GM21529 (cell line): ENCODE results near the gene SLC7A9.
"Not testable (repeated sequence)": the region's sequence is repeated elsewhere in the genome, so short reads cannot be mapped to it uniquely, and the experiment has no call there.

Experiments
- ATAC-seq: cut with Tn5 transposase; IDR thresholded peaks from one replicate; pipeline ENCODE4 v1.9.1; 2021; ENCODE audit not compliant: unreplicated experiment

Gene SLC7A9

DNA sequence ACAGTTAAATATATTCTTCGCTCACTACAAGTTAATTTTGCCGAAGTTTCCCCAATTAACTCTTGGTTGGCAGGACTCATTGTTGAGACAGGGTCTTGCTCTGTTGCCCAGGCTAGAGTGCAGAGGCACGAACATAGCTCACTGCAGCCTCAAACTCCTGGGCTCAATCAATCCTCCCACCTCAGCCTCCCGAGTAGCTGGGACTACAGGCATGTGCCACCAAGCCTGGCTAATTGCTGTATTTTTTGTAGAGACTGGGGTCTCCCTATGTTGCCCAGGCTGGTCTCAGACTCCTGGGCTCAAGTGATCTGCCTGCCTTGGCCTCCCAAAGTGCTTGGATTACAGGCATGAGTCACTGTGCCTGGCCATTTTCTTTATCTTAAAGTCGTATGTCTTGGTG is 15.7 kb upstream of the SLC7A9 start:
- not testable (repeated sequence) for ATAC-seq

DNA sequence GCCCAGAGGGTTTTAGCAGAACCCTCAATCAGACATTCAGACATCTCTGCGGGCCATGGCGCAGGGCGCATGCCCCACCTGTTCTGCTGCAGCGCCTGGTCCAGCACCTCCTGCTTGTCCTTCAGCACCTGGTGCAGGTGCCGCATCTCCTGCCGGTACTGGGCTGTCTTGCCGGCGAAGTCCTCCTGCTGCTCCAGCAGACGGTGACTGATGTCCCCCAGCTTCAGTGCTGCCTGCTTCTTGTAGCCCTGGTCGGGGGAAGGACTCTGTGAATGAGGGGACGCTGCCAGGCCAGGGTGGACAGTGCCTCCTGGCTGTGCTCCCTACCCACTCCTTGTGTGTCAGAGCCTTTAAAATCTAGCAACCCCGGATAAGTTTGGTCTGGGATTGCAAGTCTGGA is 12.2 kb upstream of the SLC7A9 start:
- no peak for ATAC-seq

DNA sequence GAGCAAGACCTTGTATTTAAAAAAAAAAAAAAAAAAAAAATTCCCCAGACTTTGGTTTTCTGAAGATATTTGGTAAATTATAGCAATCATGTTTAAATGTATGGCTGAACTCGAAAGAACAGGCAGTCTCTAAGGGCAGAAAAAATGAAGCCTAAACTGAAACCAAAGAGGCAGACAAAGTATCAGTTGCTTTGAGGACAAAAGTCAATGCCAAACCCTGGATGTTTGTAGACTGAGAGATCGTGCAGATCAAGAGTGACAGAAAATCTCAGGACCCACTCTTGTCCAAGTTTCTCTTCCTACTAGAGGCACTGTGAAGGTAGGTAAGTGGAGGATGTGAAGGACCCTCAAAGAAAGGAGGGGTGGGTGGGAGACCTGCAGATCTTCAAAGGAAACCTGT is 11.1 kb upstream of the SLC7A9 start:
- ATAC-seq, result no peak

GRCh38 chr19:32879741-32880140 is 10.2 kb upstream of the SLC7A9 start:
- no peak for ATAC-seq

GRCh38 chr19:32878988-32879387 is 9.4 kb upstream of the SLC7A9 start:
- ATAC-seq, result no peak

GRCh38 chr19:32877977-32878745 is 8.6 kb upstream of the SLC7A9 start:
- no peak for ATAC-seq

DNA sequence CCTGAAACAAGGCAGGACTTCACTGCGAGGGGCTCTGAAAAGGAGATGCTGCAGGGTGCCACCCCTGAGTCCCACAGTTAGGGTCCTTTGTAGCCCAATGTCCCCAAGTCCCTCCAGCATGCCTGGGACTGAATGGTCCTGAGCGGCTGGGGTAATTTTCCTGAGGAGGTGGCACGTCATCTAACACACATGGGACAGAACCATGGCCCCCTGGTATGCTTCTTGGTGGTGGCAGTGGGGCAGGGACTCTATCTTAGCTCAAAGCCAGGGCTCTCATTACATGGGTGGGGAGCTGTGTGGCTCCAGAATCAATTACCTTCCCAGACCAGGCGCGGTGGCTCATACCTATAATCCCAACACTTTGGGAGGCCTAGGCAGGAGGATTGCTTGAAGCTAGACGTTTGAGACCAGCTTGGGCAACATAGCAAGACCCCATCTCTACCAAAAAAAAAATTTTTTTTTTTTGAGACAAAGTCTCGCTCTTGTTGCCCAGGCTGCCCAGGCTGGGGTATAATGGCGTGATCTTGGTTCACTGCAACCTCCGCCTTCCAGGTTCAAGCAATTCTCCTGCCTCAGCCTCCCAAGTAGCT is 7.9 kb upstream of the SLC7A9 start:
- ATAC-seq, result no peak

DNA sequence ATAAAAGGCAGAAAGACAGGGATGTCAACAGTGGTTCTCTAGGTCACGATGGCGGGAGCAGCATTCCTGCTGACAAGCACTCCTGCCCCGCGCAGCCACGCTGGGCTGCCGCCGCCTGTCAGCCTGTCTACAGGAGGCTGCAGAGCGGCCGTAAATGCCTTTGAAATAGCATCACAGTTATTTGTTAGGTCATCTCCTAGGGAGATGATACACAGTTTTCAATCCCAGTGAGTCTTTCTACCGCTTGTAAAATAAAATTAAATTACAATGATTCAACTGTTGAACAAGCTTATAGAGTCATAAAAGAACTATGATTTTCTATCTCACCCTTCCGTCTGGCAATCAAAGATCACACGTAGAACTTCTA is 7.3 kb upstream of the SLC7A9 start:
- ATAC-seq, result no peak

GRCh38 chr19:32876236-32876918 is 6.8 kb upstream of the SLC7A9 start:
- ATAC-seq, result no peak

GRCh38 chr19:32875428-32875827 is 5.9 kb upstream of the SLC7A9 start:
- ATAC-seq, result no peak

DNA sequence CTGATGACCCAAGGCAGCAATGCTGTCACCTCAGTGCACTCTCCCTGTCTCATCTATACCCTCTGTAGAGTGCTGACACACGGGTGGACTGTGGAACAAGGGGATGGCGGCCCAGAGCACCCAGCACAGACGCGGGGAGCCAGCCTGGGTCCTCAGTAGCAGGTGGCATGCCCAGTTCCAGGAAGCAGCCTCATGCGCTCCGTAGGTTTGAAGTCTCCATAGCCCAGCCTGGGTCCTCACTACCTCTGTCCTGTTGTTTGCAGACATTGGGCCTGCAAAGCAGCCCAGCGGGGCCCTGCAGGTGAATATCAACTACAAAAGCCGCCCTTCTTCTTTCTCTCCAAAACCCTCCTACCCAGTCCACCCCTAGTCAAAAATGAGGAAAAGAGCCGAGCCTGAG is 5.0 kb upstream of the SLC7A9 start:
- ATAC-seq, result no peak

DNA sequence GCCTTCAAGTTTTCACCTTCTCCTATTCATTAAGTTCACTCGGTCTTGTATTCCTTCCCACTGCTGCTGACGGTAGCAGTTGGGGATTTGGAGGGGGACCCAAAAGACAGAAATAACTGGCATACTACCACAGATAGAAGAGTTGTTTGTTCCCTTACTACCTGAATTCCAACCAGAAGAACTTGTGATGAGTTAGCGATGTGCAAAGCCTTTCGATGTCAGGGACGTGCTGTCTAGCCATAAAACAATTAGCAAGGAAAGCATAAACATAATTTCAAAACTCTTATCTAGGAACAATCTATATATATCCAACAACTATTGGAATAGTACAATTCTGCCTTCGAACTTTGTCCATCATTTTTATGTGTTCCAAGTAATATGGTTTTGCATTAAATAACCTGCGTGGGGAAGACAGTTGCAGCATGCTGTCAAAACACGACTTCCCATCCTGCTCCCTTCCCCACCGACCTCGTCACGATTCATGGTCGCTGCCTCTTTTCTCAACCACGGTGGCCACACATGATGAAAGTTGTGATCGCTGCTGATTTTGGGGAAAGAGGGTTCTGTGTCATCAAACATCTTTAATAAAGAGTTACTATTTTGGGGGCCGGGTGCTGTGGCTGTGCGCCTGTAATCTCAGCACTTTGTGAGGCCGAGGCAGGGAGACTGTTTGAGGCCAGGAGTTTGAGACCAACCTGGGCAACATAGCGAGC is 3.8 kb upstream of the SLC7A9 start:
- no peak for ATAC-seq

DNA sequence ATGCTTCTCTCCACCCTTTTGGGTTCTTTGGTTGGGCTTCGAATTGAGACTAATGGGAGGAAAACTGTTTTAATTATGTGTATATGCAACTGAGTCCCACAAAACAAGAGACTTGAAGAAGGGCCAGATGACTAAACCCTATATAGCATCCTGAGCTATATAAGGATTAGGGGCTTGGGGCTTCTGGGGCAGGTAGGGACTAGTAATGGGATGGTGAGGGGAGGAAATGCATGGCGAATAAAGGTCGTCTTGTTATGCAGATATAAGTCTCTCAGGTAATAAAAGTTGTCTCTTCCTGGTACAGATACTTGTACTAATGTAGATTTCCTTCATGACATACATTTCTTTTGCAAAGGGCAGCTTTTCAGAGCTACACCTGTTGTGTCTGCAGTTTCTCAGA is 2.8 kb upstream of the SLC7A9 start:
- no peak for ATAC-seq

DNA sequence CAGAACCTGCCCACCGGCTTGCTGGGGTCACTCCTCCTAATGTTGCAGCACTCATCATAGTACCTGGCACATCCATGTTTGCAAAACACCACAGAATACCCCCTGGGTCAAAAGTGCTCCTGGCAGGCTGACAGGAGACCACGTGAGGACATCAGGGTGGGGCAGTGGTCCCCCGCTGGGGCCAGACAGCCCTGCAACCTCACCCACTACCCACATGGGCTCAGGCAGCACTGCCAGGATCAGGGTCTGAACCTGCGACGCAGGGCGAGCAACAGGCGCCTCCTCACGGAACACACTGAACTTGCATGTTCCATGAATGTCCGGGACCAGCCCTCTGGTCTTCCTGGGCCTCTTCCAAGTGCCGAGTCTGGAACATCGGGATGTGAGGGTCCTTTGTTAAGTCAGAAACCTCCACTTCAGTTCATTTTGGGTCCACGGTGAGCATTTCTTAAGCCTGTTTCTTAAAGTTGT is 1.4 kb upstream of the SLC7A9 start:
- no peak for ATAC-seq

DNA sequence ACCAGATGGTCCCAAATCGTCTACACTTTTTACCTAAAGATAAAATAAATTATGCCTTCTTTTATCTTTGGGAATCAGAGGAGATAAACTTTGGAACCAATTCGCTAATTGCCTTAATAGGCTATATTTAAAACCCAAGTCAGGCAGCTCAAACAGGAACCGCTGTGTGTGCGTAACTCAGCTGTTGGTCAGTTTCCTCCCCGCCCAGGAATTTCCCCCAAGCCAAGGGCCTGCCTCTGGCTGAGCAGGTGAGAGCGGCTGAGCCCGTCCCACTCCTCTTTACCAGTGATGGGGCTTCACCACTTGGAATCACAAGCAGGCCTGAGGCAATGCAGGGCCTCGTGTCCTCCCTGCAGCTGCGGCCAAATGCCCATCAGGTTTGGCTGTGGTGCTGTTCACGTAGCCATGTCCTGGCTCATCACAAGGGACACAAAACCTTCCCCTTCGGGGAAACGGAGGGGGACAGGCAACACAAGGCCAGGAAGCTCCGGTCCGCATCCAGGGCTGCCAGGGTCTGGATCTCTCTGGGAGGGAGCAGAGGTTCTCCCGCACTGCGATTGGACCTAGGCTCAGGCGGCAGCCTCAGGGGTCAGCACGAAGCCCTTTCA is 503 bp upstream of the SLC7A9 start:
- ATAC-seq, result no peak

DNA sequence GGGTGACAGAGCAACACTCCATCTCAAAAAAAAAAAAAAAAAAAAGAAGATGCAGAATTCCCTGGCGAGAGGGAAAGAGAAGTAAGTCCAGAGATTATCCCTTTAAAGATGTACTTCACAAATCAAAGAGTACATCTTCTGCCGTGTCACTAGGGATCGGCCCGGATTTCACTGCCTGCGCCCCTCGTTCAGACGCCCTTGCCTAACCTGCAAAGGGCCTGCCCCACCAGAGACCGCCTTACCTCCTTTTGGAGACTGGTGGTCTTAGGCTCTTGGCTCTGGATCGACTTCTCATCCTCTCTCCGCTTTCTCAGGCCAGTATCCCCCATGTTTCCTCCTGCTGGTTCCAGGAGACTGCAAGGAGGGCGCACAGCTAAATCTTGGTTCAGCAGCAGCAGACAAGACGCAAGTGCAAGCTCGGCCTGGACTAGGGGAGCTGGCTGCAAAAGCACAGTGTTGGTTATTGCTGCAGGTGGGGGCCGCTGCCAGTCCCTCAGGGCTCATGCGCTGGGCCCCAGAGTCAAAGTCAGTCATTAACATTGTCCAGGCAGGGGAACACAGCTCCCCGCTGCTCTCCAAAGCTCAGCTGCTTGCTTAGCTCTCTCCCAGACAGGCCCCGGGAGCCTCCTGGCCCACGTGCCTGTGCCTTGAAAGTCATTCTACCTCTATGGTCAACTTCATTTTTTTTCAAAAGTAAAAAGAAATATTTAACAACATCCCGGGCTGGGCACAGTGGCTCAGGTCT is 1.2 kb downstream of the SLC7A9 start:
- ATAC-seq, result no peak

DNA sequence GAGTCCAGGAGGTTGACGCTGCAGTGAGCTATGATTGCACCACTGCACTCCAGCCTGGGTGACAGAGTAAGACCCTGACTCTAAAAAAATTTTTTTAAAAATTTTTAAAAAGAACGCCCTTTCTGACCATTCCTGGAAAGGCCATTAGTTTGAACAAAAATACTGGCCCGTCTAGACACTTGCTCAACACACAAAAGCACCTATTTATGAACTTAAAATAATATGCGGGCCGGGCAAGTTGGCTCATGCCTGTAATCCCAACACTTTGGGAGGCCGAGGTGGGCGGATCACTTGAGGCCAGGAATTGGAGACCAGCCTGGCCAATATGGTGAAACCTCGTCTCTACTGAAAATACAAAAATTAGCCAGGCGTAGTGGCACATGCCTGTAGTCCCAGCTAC is 2.1 kb downstream of the SLC7A9 start:
- ATAC-seq, result not testable (repeated sequence)

DNA sequence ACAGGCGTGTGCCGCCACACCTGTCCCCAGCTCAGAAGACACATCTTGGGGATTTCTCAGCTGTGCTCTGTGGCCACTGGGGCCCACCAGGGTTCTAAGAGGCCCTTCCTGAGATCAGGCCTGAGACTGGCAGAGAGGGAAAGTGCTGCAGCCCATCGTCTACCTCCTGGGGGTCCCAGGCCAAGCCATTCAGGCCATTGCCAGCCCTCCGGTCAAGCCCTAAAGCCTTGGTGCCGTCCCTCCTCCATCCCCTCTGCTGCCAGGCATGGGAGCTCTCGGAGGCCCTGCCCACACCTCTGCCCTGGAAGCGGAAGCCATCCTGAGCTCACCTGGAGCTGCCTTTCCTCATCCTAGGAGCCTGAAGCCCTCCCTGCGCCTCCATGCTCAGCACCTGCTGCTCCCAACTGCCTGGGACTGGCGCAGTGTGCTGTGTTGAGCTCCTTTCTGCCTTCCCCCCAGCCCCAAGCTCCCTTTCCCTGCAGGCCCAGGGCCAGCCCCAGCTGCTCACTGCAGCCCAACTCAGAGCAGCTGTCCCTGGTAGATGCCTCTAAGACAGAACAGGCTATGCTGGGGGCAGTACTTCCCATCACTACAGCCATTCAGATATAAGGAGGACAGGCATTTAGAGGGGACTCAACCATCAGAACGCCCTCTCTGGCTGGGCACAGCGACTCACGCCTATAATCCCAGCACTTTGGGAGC is 2.9 kb downstream of the SLC7A9 start:
- ATAC-seq, result no peak

- ATAC-seq, result no peak
Observed at GRCh38 chr19:32866061-32866460, 3.5 kb downstream of the SLC7A9 start.

DNA sequence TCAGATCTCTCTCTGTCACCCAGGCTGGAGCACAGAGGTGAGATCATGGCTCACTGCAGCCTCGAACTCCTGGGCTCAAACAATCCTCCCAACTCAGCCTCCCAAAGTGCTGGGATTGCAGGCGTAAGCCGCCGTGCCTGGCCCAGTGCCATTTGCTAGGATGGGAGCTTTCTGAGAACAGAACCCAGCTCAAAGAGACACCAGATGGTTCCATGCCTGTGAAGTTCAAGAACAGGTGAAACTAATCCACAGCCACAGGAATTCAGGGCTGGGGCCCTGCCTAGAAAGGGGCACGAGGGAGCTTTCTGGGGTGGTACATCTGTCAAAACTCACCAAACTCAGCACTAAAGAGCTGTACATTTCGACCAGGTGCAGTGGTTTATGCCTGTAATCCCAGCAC is 4.2 kb downstream of the SLC7A9 start:
- no peak for ATAC-seq
